Measurements from ENCODE around the gene AGMAT.

- no peak for TF ChIP-seq CTCF (IDR thresholded peaks at IDR 0.05; ENCODE audit: insufficient read depth, low read depth, low read length)
- TF ChIP-seq EZH2 (IDR thresholded peaks at IDR 0.05; ENCODE audit: insufficient read depth, low read length), result no peak
These were observed 59.5 kb downstream of the AGMAT start for GRCh38 chr1:15525050-15526020.
